Thoracic aorta (tissue), 2 donors: ENCODE data around the gene ST8SIA3. TPM values are rescaled to one million over a fixed set of nuclear protein-coding genes. Genes with fewer than 3 reads are reported as not detected.

Experiments used
- ATAC-seq: fragments of 150-250 bp; one replicate; pipeline ENCODE4 v1.8.0; 2017; ENCODE audit warnings: low read depth; ENCODE audit not compliant: insufficient number of reproducible peaks, low FRiP score
- DNase-seq: peaks from one replicate; pipeline ENCODE4 v3.0.0-alpha.2; 2020; ENCODE audit warnings: low spot score
- H3K27ac ChIP-seq, 2 donors: fragments of 200-600 bp; sonication (generic); 1 replicate in 1 of 2; 2 replicates in 1 of 2; pipeline ENCODE4 v1.5.1; 2016; ENCODE audit warnings: mild to moderate bottlenecking in 2 of 2, moderate library complexity in 2 of 2
- H3K27me3 ChIP-seq: fragments of 200-600 bp; sonication (generic); replicated peaks from 2 replicates; pipeline ENCODE4 v1.6.0; 2016; ENCODE audit warnings: mild to moderate bottlenecking; ENCODE audit not compliant: insufficient read depth
- H3K36me3 ChIP-seq: fragments of 200-600 bp; sonication (generic); one replicate; pipeline ENCODE4 v1.5.1; 2016
- H3K4me1 ChIP-seq, 2 donors: fragments of 200-600 bp; sonication (generic); 1 replicate in 1 of 2; 2 replicates in 1 of 2; pipeline versions ENCODE4 v1.5.1 to v1.6.0; 2016; ENCODE audit warnings: low read depth in 2 of 2, mild to moderate bottlenecking in 1 of 2; ENCODE audit not compliant: control insufficient read depth in 1 of 2
- H3K4me3 ChIP-seq: fragments of 200-600 bp; sonication (generic); 2 replicates; pipeline ENCODE4 v1.5.1; 2016; ENCODE audit warnings: mild to moderate bottlenecking
- H3K9me3 ChIP-seq: fragments of 200-600 bp; sonication (generic); 2 replicates; pipeline ENCODE4 v1.5.1; 2016
- total RNA-seq, 2 donors: library from RNA; depleted of rRNA; stranded (reverse); fragments of >200 nt; gene quantifications; one replicate each; pipeline versions ENCODE4 v1.1.0 to v1.2.3, GENCODE V29; 2016
- TF ChIP-seq, protein P1 (sequence below): fragments of 200-600 bp; sonication (generic); IDR thresholded peaks from one replicate; pipeline ENCODE4 v1.5.1; 2019; ENCODE audit warnings: antibody characterized with exemption

ST8SIA3 gene
- total RNA-seq, 2 donors from 2014 or later: not detected

DNA sequence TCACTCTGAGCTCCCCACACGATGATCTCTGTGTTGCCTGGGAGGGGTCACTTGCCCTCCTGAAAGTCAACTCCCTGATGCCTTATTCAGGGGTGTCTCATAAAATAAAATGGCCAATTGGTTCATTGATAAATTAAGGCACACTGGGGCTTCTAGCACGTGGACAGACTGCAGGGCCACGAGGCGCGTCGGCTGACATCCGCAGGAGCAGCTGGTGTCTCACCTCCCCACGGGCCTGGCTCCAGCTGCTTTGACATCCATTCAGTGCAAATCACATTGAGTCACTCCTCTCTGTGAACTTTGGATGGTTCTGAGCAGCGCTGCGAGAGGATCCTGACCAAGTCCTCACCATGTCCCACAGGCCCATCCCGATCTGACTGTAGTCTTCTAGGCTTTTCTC, 4.6 kb upstream of the ST8SIA3 start:
- Histone ChIP-seq H3K36me3 (no peaks in the 10 kb centered on the region), H3K9me3 (no peaks in the 10 kb centered on the region), H3K4me3 (no peak overlapping the region), H3K27me3 (no peaks in the 10 kb centered on the region), H3K27ac (no peak overlapping the region), H3K4me1 (no peaks in the 10 kb centered on the region)
- ATAC-seq: no peak
- TF ChIP-seq, protein P1, sequence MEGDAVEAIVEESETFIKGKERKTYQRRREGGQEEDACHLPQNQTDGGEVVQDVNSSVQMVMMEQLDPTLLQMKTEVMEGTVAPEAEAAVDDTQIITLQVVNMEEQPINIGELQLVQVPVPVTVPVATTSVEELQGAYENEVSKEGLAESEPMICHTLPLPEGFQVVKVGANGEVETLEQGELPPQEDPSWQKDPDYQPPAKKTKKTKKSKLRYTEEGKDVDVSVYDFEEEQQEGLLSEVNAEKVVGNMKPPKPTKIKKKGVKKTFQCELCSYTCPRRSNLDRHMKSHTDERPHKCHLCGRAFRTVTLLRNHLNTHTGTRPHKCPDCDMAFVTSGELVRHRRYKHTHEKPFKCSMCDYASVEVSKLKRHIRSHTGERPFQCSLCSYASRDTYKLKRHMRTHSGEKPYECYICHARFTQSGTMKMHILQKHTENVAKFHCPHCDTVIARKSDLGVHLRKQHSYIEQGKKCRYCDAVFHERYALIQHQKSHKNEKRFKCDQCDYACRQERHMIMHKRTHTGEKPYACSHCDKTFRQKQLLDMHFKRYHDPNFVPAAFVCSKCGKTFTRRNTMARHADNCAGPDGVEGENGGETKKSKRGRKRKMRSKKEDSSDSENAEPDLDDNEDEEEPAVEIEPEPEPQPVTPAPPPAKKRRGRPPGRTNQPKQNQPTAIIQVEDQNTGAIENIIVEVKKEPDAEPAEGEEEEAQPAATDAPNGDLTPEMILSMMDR: no peak
- no peak for DNase-seq

- H3K4me3 ChIP-seq: no peak overlapping the region
- H3K9me3 ChIP-seq: no peaks in the 10 kb centered on the region
- no peaks in the 10 kb centered on the region for H3K4me1 ChIP-seq
- TF ChIP-seq, protein P1: no peak
- no peak overlapping the region for H3K27ac ChIP-seq
- ATAC-seq (no peak), DNase-seq (no peak)
- no peaks in the 10 kb centered on the region for H3K36me3 ChIP-seq
- H3K27me3 ChIP-seq: no peaks in the 10 kb centered on the region
Measured at GRCh38 chr18:57352761-57353136, 392 bp downstream of the ST8SIA3 start.

GRCh38 chr18:57353137-57353939, 981 bp downstream of the ST8SIA3 start:
- TF ChIP-seq, protein P1: no peak
- Histone ChIP-seq H3K4me1 (no peaks in the 10 kb centered on the region), H3K9me3 (no peaks in the 10 kb centered on the region), H3K4me3 (no peak overlapping the region), H3K36me3 (no peaks in the 10 kb centered on the region), H3K27me3 (no peaks in the 10 kb centered on the region), H3K27ac (no peak overlapping the region)
- ATAC-seq: no peak
- no peak for DNase-seq

DNA sequence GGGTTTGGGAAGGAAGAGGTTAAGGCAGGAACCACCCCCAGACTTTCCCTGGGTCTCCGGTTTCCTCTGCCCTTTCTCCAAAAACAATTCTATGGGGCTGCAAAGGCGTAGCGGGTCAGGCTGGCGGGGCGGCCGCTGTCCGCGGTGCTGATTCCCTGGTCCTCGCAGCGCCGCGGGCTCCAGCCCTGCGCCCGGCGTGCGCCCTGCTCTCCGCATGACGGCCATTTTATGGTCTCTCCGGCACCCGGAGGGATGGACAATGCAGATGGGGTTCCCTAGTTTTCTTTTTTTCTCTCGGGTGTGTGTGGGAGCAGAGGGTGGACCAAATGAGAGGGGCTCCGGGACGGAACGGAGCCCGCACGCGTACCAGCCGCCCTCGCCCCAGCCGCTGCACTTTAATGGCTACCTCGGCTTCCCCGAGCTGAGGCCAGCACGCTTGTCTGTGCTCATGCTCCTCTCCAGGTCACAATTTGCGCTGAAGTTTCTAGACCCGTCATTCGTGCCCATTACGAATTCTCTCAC, 1.6 kb downstream of the ST8SIA3 start:
- no peaks in the 10 kb centered on the region for H3K4me1 ChIP-seq
- H3K36me3 ChIP-seq: no peaks in the 10 kb centered on the region
- H3K4me3 ChIP-seq: no peak overlapping the region
- ATAC-seq: no peak
- no peaks in the 10 kb centered on the region for H3K27me3 ChIP-seq
- H3K9me3 ChIP-seq: no peaks in the 10 kb centered on the region
- TF ChIP-seq, protein P1: no peak
- DNase-seq: no peak
- H3K27ac ChIP-seq: no peak overlapping the region

GRCh38 chr18:57359433-57359832, 7.1 kb downstream of the ST8SIA3 start:
- no peak overlapping the region for H3K27ac ChIP-seq
- H3K9me3 ChIP-seq: no peaks in the 10 kb centered on the region
- no peaks in the 10 kb centered on the region for H3K27me3 ChIP-seq
- no peaks in the 10 kb centered on the region for H3K36me3 ChIP-seq
- ATAC-seq (no peak), DNase-seq (no peak)
- H3K4me3 ChIP-seq: no peak overlapping the region
- TF ChIP-seq, protein P1: no peak
- H3K4me1 ChIP-seq: no peaks in the 10 kb centered on the region
